ENCODE data around the gene FUT4.
A peak's percentile ranks its signal among the peaks of the same experiment; 100 is the strongest.
"Not testable (repeated sequence)": the region's sequence is repeated elsewhere in the genome, so short reads cannot be mapped to it uniquely, and the experiment has no call there.

The FUT4 gene

GRCh38 chr11:94563176-94563847, 19.6 kb downstream of the FUT4 start:
- H3K27ac Mint-ChIP-seq = no peak overlapping the region
- no peaks in the 10 kb centered on the region for H3K27me3 Mint-ChIP-seq
- H3K4me1 Mint-ChIP-seq (ENCODE audit: low read depth in 2 of 2) = no peaks in the 10 kb centered on the region
- H3K4me3 Mint-ChIP-seq = no peak overlapping the region
- H3K9me3 Mint-ChIP-seq = no peaks in the 10 kb centered on the region
- ATAC-seq (replicated peaks) (no peak), DNase-seq (no peak)
- H3K36me3 Mint-ChIP-seq (ENCODE audit: insufficient read depth) = no peaks in the 10 kb centered on the region

- no peaks in the 10 kb centered on the region for H3K4me1 Mint-ChIP-seq (ENCODE audit: low read depth in 2 of 2)
- H3K27me3 Mint-ChIP-seq = no peaks in the 10 kb centered on the region
- no peak for DNase-seq
- H3K9me3 Mint-ChIP-seq = no peaks in the 10 kb centered on the region
- no peak overlapping the region for H3K27ac Mint-ChIP-seq
- no peaks in the 10 kb centered on the region for H3K36me3 Mint-ChIP-seq (ENCODE audit: insufficient read depth)
- no peak overlapping the region for H3K4me3 Mint-ChIP-seq
- ATAC-seq (replicated peaks) = no peak
Observed at GRCh38 chr11:94563848-94564467, 20.2 kb downstream of the FUT4 start.

- no peak within 1 kb of the TSS for H3K4me3 Mint-ChIP-seq
- H3K9me3 Mint-ChIP-seq = no peaks in the 10 kb centered on the region
- no peaks in the 10 kb centered on the region for H3K27me3 Mint-ChIP-seq
- H3K4me1 Mint-ChIP-seq (ENCODE audit: low read depth in 2 of 2) = no peaks in the 10 kb centered on the region
- no peak for ATAC-seq (replicated peaks)
- no peak for DNase-seq
- H3K36me3 Mint-ChIP-seq (ENCODE audit: insufficient read depth) = peaks cover 3% of the 10 kb centered on the region
- no peak within 1 kb of the TSS for H3K27ac Mint-ChIP-seq
Observed at GRCh38 chr11:94567181-94567670, 23.5 kb downstream of the FUT4 start, which contains the start of gene PIWIL4. TSS of gene PIWIL4 (plus strand) at chr11:94567368. CDS start at chr11:94567519, 151 bp downstream.

- Mint-ChIP-seq H3K4me1 (ENCODE audit: low read depth in 2 of 2) (no peaks in the 10 kb centered on the region), H3K9me3 (no peaks in the 10 kb centered on the region), H3K27me3 (no peaks in the 10 kb centered on the region), H3K4me3 (no peak overlapping the region), H3K27ac (no peak overlapping the region), H3K36me3 (ENCODE audit: insufficient read depth) (peaks cover 3% of the 10 kb centered on the region)
- ATAC-seq (replicated peaks) = no peak
- no peak for DNase-seq
Observed at GRCh38 chr11:94568200-94568599, 24.5 kb downstream of the FUT4 start.

- DNase-seq (no peak), ATAC-seq (replicated peaks) (no peak)
- Mint-ChIP-seq H3K36me3 (ENCODE audit: insufficient read depth) (peaks cover 3% of the 10 kb centered on the region), H3K4me3 (no peak overlapping the region), H3K27ac (no peak overlapping the region), H3K4me1 (ENCODE audit: low read depth in 2 of 2) (no peaks in the 10 kb centered on the region), H3K9me3 (no peaks in the 10 kb centered on the region), H3K27me3 (no peaks in the 10 kb centered on the region)
Observed at GRCh38 chr11:94568717-94569116, 25.0 kb downstream of the FUT4 start.

- H3K27me3 Mint-ChIP-seq; H3K9me3 Mint-ChIP-seq; ATAC-seq (replicated peaks); DNase-seq; H3K36me3 Mint-ChIP-seq (ENCODE audit: insufficient read depth); H3K4me3 Mint-ChIP-seq; H3K27ac Mint-ChIP-seq; H3K4me1 Mint-ChIP-seq (ENCODE audit: low read depth in 2 of 2): not testable (repeated sequence)
Observed at GRCh38 chr11:94572975-94573374, 29.3 kb downstream of the FUT4 start.

GRCh38 chr11:94574193-94574961, 30.7 kb downstream of the FUT4 start:
- H3K36me3 Mint-ChIP-seq (ENCODE audit: insufficient read depth) = peaks cover 2% of the 10 kb centered on the region
- no peak overlapping the region for H3K27ac Mint-ChIP-seq
- H3K4me1 Mint-ChIP-seq (ENCODE audit: low read depth in 2 of 2) = no peaks in the 10 kb centered on the region
- H3K9me3 Mint-ChIP-seq = no peaks in the 10 kb centered on the region
- ATAC-seq (replicated peaks) (no peak), DNase-seq (no peak)
- H3K4me3 Mint-ChIP-seq = peak overlapping the region in 1 of 2 donors; percentile 21
- H3K27me3 Mint-ChIP-seq = peaks cover 0 to 6% of the 10 kb centered on the region in 2 donors

GRCh38 chr11:94576306-94576705, 32.6 kb downstream of the FUT4 start:
- Mint-ChIP-seq H3K9me3 (no peaks in the 10 kb centered on the region), H3K27me3 (peaks cover 0 to 6% of the 10 kb centered on the region in 2 donors), H3K27ac (no peak overlapping the region), H3K36me3 (ENCODE audit: insufficient read depth) (no peaks in the 10 kb centered on the region), H3K4me1 (ENCODE audit: low read depth in 2 of 2) (no peaks in the 10 kb centered on the region), H3K4me3 (no peak overlapping the region)
- DNase-seq = no peak
- ATAC-seq (replicated peaks) = no peak

GRCh38 chr11:94577841-94578240, 34.1 kb downstream of the FUT4 start:
- no peak for DNase-seq
- Mint-ChIP-seq H3K4me1 (ENCODE audit: low read depth in 2 of 2) (no peaks in the 10 kb centered on the region), H3K27ac (no peak overlapping the region), H3K4me3 (no peak overlapping the region), H3K27me3 (peaks cover 0 to 6% of the 10 kb centered on the region in 2 donors), H3K36me3 (ENCODE audit: insufficient read depth) (no peaks in the 10 kb centered on the region), H3K9me3 (no peaks in the 10 kb centered on the region)
- no peak for ATAC-seq (replicated peaks)

- DNase-seq (no peak), ATAC-seq (replicated peaks) (no peak)
- Mint-ChIP-seq H3K27me3 (no peaks in the 10 kb centered on the region), H3K9me3 (no peaks in the 10 kb centered on the region), H3K4me3 (no peak overlapping the region), H3K36me3 (ENCODE audit: insufficient read depth) (no peaks in the 10 kb centered on the region), H3K4me1 (ENCODE audit: low read depth in 2 of 2) (no peaks in the 10 kb centered on the region), H3K27ac (no peak overlapping the region)
Observed at GRCh38 chr11:94581926-94582325, 38.2 kb downstream of the FUT4 start.

GRCh38 chr11:94583213-94583865, 39.6 kb downstream of the FUT4 start:
- DNase-seq (no peak), ATAC-seq (replicated peaks) (no peak)
- no peaks in the 10 kb centered on the region for H3K36me3 Mint-ChIP-seq (ENCODE audit: insufficient read depth)
- H3K9me3 Mint-ChIP-seq = no peaks in the 10 kb centered on the region
- no peak overlapping the region for H3K4me3 Mint-ChIP-seq
- H3K27ac Mint-ChIP-seq = peak overlapping the region in 1 of 2 donors; percentile 28
- no peaks in the 10 kb centered on the region for H3K4me1 Mint-ChIP-seq (ENCODE audit: low read depth in 2 of 2)
- H3K27me3 Mint-ChIP-seq = no peaks in the 10 kb centered on the region

GRCh38 chr11:94583866-94584500, 40.3 kb downstream of the FUT4 start:
- Mint-ChIP-seq H3K4me3 (no peak overlapping the region), H3K9me3 (no peaks in the 10 kb centered on the region), H3K4me1 (ENCODE audit: low read depth in 2 of 2) (no peaks in the 10 kb centered on the region), H3K36me3 (ENCODE audit: insufficient read depth) (no peaks in the 10 kb centered on the region), H3K27me3 (no peaks in the 10 kb centered on the region), H3K27ac (peak overlapping the region in 1 of 2 donors; percentile 28)
- no peak for DNase-seq
- ATAC-seq (replicated peaks) = no peak

GRCh38 chr11:94584978-94585377, 41.3 kb downstream of the FUT4 start:
- H3K36me3 Mint-ChIP-seq (ENCODE audit: insufficient read depth) = no peaks in the 10 kb centered on the region
- ATAC-seq (replicated peaks) (no peak), DNase-seq (no peak)
- no peaks in the 10 kb centered on the region for H3K27me3 Mint-ChIP-seq
- H3K9me3 Mint-ChIP-seq = no peaks in the 10 kb centered on the region
- no peaks in the 10 kb centered on the region for H3K4me1 Mint-ChIP-seq (ENCODE audit: low read depth in 2 of 2)
- no peak overlapping the region for H3K27ac Mint-ChIP-seq
- no peak overlapping the region for H3K4me3 Mint-ChIP-seq
